ENCODE data around the gene CELF4. TPM values are rescaled to one million over a fixed set of nuclear protein-coding genes. Genes with fewer than 3 reads are reported as not detected.

Gene CELF4
- polyA plus RNA-seq (2013), result 0.13 TPM

DNA sequence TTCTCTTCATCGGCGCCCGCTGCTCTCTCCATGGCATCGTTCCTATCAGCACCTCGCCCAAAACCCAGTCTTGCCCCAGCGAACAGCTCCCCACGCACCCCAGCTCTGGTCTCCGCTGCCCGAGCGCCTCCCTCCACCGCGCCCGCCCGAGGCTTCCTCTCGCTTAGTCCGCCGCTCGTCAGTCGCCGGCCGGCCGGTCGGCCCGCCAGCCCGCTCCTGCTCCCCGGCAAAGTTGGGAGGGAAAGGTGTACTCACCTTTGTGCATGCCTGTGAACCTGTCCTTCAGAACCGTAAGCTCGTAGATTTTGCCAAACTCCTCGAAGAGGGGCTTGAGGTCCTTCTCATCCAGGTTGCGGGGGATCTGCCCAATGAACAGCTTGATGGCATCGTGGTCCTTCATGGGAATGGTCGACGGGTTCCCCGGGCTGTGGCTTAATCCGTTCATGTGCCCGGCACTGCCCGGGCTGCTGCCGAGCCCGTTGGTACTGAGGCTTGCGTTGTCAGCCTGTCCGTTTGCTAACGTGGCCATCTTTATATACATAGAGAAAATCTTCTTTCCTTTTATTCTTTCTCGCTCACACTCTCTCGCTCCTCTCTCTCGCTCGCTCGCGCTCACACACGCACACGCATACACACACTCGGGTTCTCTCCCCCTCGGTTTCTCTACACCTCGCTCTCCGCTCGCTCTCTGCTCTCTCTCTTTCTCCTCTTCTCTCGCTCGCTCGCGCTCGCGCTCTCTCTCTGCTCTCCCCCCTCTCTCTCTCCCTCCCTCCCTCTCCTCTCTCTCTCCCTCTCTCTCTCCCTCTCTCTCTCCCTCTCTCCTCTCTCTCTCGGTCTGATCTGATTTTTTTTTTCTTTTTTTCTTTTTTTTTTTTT lies at the start of gene CELF4:
Gene CELF4 (minus strand): TSS at position 698 of the 876 bp plus-strand sequence.
- DNase-seq, result peak in 2 of 3 donors; percentile 26 to 33
- Histone ChIP-seq H3K4me3 (ENCODE audit: control insufficient read depth in 1 of 7, extremely low read depth in 1 of 7, insufficient read depth in 4 of 7, low read depth in 2 of 7, low read length in 6 of 7) (peak within 1 kb of the TSS in 6 of 7 experiments; percentile 43 to 78 (median 65)), H3K9me3 (ENCODE audit: control extremely low read depth in 1 of 5, control insufficient read depth in 4 of 5, insufficient read depth in 2 of 5, low read depth in 1 of 5, low read length in 4 of 5) (no peaks in the 10 kb centered on the region), H3K27me3 (replicated peaks in 2 of 5; ENCODE audit: control insufficient read depth in 4 of 5, insufficient read depth in 5 of 5, low read length in 4 of 5) (peaks cover 15 to 96% (median 51%) of the 10 kb centered on the region in 5 experiments), H3K27ac (ENCODE audit: insufficient read depth in 1 of 2, low read depth in 1 of 2, low read length in 2 of 2, poor library complexity in 1 of 2, severe bottlenecking in 2 of 2) (no peak within 1 kb of the TSS), H3K4me1 (ENCODE audit: control extremely low read depth in 1 of 4, control insufficient read depth in 4 of 4, insufficient read depth in 4 of 4, low read length in 3 of 4) (peaks cover 0 to 29% (median 20%) of the 10 kb centered on the region in 4 experiments), H3K36me3 (ENCODE audit: control insufficient read depth in 4 of 4, insufficient read depth in 4 of 4, low read length in 3 of 4) (no peaks in the 10 kb centered on the region)
- CTCF ChIA-PET, result interaction anchor here (0.9 kb wide), 1 partner anchor 17 kb away, joined by 4 read pairs; no protein-coding TSS in a partner anchor
- WGBS (ENCODE audit: insufficient coverage), result 2% methylated on average over 58 of the region's 62 CpGs
- POLR2A ChIA-PET, result no interaction called here

DNA sequence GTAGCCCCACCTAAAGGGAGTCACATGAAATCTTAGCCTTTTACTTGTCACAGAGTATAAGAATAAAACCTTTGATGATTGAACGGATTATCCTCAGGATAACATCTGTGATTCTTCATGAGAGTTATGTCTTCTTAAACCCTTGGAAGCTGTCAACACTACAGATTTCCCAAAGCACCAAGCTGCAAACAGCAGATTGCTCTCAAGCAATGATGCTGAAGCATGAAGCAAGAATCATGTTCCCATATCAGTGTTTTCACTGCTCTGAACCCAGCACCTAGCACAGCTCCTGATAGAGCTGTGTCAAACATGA lies 47.6 kb upstream of the CELF4 start:
- Histone ChIP-seq H3K4me3 (ENCODE audit: control insufficient read depth in 1 of 7, extremely low read depth in 1 of 7, insufficient read depth in 4 of 7, low read depth in 2 of 7, low read length in 6 of 7) (no peak overlapping the region), H3K27me3 (replicated peaks in 2 of 5; ENCODE audit: control insufficient read depth in 4 of 5, insufficient read depth in 5 of 5, low read length in 4 of 5) (peaks cover 0 to 2% (median 0%) of the 10 kb centered on the region in 5 experiments), H3K27ac (ENCODE audit: insufficient read depth in 1 of 2, low read depth in 1 of 2, low read length in 2 of 2, poor library complexity in 1 of 2, severe bottlenecking in 2 of 2) (no peak overlapping the region), H3K9me3 (ENCODE audit: control extremely low read depth in 1 of 5, control insufficient read depth in 4 of 5, insufficient read depth in 2 of 5, low read depth in 1 of 5, low read length in 4 of 5) (peaks cover 0 to 2% (median 0%) of the 10 kb centered on the region in 5 experiments), H3K36me3 (ENCODE audit: control insufficient read depth in 4 of 4, insufficient read depth in 4 of 4, low read length in 3 of 4) (no peaks in the 10 kb centered on the region), H3K4me1 (ENCODE audit: control extremely low read depth in 1 of 4, control insufficient read depth in 4 of 4, insufficient read depth in 4 of 4, low read length in 3 of 4) (no peaks in the 10 kb centered on the region)
- no peak for DNase-seq
- WGBS (ENCODE audit: insufficient coverage), result 80% methylated on average over 1 of the region's 1 CpG
- ChIA-PET POLR2A (no interaction called here), CTCF (interaction anchor here (1.2 kb wide), 1 partner anchor 12 kb away, joined by 3 read pairs; no protein-coding TSS in a partner anchor)

DNA sequence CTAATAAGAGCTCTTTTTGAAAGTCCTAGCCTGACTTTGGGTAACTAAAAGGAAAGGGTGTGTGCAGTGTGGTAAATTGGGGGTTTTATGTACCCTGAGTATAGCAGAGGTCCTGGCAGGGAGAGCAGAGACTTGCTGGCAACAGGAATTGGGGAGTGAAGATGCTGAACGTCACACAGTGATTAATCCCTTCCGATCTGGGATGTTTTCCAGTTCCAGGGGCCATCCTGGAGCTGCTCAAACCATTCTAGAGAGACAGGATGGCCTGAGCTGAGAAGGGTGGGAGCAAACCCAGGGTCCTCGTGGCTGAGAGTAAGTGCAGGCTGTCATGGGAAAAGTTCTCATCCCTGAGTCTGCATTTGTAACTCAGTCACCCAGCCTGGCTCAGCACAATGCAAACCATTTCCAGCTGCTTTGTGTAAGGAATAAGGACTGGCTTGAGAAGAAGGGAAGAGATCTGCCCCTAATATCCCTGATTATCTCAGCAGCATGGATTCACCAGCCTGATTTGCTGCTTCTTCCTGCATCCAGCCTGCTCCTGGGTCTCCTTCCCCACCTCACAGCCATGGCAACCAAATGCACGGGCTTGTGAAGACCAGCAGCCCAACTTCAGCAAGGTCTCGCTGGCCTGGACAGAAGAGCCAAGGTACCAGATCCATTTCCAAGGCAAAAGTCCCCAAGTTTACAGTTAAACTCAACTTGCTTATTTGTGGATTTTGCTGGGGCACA lies 47.1 kb upstream of the CELF4 start:
- Histone ChIP-seq H3K27me3 (replicated peaks in 2 of 5; ENCODE audit: control insufficient read depth in 4 of 5, insufficient read depth in 5 of 5, low read length in 4 of 5) (peaks cover 0 to 2% (median 0%) of the 10 kb centered on the region in 5 experiments), H3K9me3 (ENCODE audit: control extremely low read depth in 1 of 5, control insufficient read depth in 4 of 5, insufficient read depth in 2 of 5, low read depth in 1 of 5, low read length in 4 of 5) (peaks cover 0 to 2% (median 0%) of the 10 kb centered on the region in 5 experiments), H3K4me3 (ENCODE audit: control insufficient read depth in 1 of 7, extremely low read depth in 1 of 7, insufficient read depth in 4 of 7, low read depth in 2 of 7, low read length in 6 of 7) (no peak overlapping the region), H3K36me3 (ENCODE audit: control insufficient read depth in 4 of 4, insufficient read depth in 4 of 4, low read length in 3 of 4) (no peaks in the 10 kb centered on the region), H3K27ac (ENCODE audit: insufficient read depth in 1 of 2, low read depth in 1 of 2, low read length in 2 of 2, poor library complexity in 1 of 2, severe bottlenecking in 2 of 2) (no peak overlapping the region), H3K4me1 (ENCODE audit: control extremely low read depth in 1 of 4, control insufficient read depth in 4 of 4, insufficient read depth in 4 of 4, low read length in 3 of 4) (no peaks in the 10 kb centered on the region)
- CTCF ChIA-PET, result interaction anchor here (1.2 kb wide), 1 partner anchor 12 kb away, joined by 3 read pairs; no protein-coding TSS in a partner anchor
- 87% methylated on average over 5 of the region's 5 CpGs for WGBS (ENCODE audit: insufficient coverage)
- no peak for DNase-seq
- POLR2A ChIA-PET, result no interaction called here

DNA sequence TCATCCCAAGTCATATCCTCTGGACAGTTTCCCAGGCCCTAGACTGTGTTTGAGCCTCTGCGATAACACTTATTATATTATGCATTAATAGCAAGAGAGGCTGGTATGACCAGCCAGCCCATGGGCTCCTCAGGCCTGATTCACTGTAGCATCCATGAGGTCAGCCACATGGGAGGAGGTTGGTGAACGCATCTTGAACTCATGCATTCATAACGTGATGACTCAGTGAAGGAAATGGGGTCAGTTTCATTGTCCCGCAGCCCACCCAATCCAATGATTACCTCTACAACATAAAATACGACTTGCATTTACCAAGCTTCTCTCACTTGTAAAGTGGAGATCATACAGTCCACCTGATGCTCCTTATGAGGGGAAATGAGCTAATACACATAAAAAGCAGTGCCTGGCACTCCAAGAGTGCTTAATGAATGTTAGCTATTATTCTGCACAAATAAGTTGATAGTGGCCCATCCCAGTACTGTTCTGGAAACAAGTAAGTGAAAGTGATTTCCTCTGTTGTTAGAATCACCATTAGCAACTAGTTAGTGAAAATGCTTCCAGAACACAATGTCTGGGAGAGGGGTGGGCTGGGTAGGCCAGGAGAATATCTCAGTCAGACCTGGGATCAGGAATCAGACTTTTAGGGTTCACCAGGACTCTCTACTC lies 46.1 kb upstream of the CELF4 start:
- H3K27me3 ChIP-seq (replicated peaks in 2 of 5; ENCODE audit: control insufficient read depth in 4 of 5, insufficient read depth in 5 of 5, low read length in 4 of 5), result peaks cover 0 to 2% (median 0%) of the 10 kb centered on the region in 5 experiments
- no peak overlapping the region for H3K27ac ChIP-seq (ENCODE audit: insufficient read depth in 1 of 2, low read depth in 1 of 2, low read length in 2 of 2, poor library complexity in 1 of 2, severe bottlenecking in 2 of 2)
- no peaks in the 10 kb centered on the region for H3K4me1 ChIP-seq (ENCODE audit: control extremely low read depth in 1 of 4, control insufficient read depth in 4 of 4, insufficient read depth in 4 of 4, low read length in 3 of 4)
- H3K9me3 ChIP-seq (ENCODE audit: control extremely low read depth in 1 of 5, control insufficient read depth in 4 of 5, insufficient read depth in 2 of 5, low read depth in 1 of 5, low read length in 4 of 5), result no peaks in the 10 kb centered on the region
- ChIA-PET POLR2A (no interaction called here), CTCF (interaction anchor here (1.2 kb wide), 1 partner anchor 13 kb away, joined by 3 read pairs; no protein-coding TSS in a partner anchor)
- no peaks in the 10 kb centered on the region for H3K36me3 ChIP-seq (ENCODE audit: control insufficient read depth in 4 of 4, insufficient read depth in 4 of 4, low read length in 3 of 4)
- no peak overlapping the region for H3K4me3 ChIP-seq (ENCODE audit: control insufficient read depth in 1 of 7, extremely low read depth in 1 of 7, insufficient read depth in 4 of 7, low read depth in 2 of 7, low read length in 6 of 7)
- no CpG with 5 or more reads among the region's 5 CpGs for WGBS (ENCODE audit: insufficient coverage)
- no peak for DNase-seq

DNA sequence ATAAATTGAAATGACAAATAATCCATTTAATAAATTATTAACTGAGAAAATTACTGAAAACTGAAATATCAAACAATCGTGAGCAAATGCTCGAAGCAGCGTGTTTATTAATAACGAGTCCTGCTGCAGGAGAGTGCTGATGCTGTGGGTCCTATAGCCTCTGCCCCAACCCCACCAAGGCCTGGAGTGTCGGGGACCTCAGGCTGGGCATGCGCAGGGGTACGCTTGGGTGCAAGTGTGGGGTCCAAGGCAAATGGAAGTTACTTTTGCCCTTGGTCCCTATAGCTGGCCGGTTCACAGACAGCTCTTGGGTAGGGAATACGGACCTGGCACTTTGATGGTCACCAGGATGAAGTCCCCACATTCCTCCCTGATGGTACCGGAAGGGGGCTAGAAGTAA lies 43.3 kb upstream of the CELF4 start:
- Histone ChIP-seq H3K36me3 (ENCODE audit: control insufficient read depth in 4 of 4, insufficient read depth in 4 of 4, low read length in 3 of 4) (no peaks in the 10 kb centered on the region), H3K9me3 (ENCODE audit: control extremely low read depth in 1 of 5, control insufficient read depth in 4 of 5, insufficient read depth in 2 of 5, low read depth in 1 of 5, low read length in 4 of 5) (no peaks in the 10 kb centered on the region), H3K4me3 (ENCODE audit: control insufficient read depth in 1 of 7, extremely low read depth in 1 of 7, insufficient read depth in 4 of 7, low read depth in 2 of 7, low read length in 6 of 7) (no peak overlapping the region), H3K27ac (ENCODE audit: insufficient read depth in 1 of 2, low read depth in 1 of 2, low read length in 2 of 2, poor library complexity in 1 of 2, severe bottlenecking in 2 of 2) (no peak overlapping the region), H3K4me1 (ENCODE audit: control extremely low read depth in 1 of 4, control insufficient read depth in 4 of 4, insufficient read depth in 4 of 4, low read length in 3 of 4) (no peaks in the 10 kb centered on the region), H3K27me3 (replicated peaks in 2 of 5; ENCODE audit: control insufficient read depth in 4 of 5, insufficient read depth in 5 of 5, low read length in 4 of 5) (peaks cover 0 to 2% (median 0%) of the 10 kb centered on the region in 5 experiments)
- ChIA-PET CTCF (interaction anchor here (1.2 kb wide), 1 partner anchor 29 kb away, joined by 3 read pairs; no protein-coding TSS in a partner anchor), POLR2A (no interaction called here)
- DNase-seq, result no peak
- WGBS (ENCODE audit: insufficient coverage), result 98% methylated on average over 7 of the region's 10 CpGs

DNA sequence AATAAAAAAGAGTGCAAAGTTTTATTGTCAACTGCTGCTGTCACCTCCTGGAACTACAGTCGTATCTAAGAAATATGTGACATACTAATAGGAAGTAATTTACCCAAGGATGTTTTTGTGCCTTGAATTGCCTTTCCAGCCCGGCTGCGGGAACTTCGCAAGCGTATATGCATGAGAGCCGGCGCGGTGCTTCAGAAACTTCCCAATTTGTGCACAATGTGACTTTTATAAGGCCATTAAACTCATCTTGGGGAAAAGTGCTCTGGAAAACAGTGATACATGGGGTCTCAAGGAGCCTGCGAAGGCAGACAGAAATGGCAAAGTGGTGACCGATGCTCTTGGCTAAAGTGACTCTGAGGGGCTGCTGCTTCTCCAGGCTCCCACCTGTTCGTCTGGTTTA lies 41.7 kb upstream of the CELF4 start:
- no peaks in the 10 kb centered on the region for H3K4me1 ChIP-seq (ENCODE audit: control extremely low read depth in 1 of 4, control insufficient read depth in 4 of 4, insufficient read depth in 4 of 4, low read length in 3 of 4)
- no peaks in the 10 kb centered on the region for H3K36me3 ChIP-seq (ENCODE audit: control insufficient read depth in 4 of 4, insufficient read depth in 4 of 4, low read length in 3 of 4)
- ChIA-PET CTCF (no interaction called here), POLR2A (no interaction called here)
- no peak overlapping the region for H3K27ac ChIP-seq (ENCODE audit: insufficient read depth in 1 of 2, low read depth in 1 of 2, low read length in 2 of 2, poor library complexity in 1 of 2, severe bottlenecking in 2 of 2)
- no peak for DNase-seq
- peaks cover 0 to 2% (median 0%) of the 10 kb centered on the region in 5 experiments for H3K27me3 ChIP-seq (replicated peaks in 2 of 5; ENCODE audit: control insufficient read depth in 4 of 5, insufficient read depth in 5 of 5, low read length in 4 of 5)
- no peak overlapping the region for H3K4me3 ChIP-seq (ENCODE audit: control insufficient read depth in 1 of 7, extremely low read depth in 1 of 7, insufficient read depth in 4 of 7, low read depth in 2 of 7, low read length in 6 of 7)
- WGBS (ENCODE audit: insufficient coverage), result 87% methylated on average over 4 of the region's 11 CpGs
- no peaks in the 10 kb centered on the region for H3K9me3 ChIP-seq (ENCODE audit: control extremely low read depth in 1 of 5, control insufficient read depth in 4 of 5, insufficient read depth in 2 of 5, low read depth in 1 of 5, low read length in 4 of 5)

Data from common myeloid progenitor, CD34-positive (primary cell).